H9 (cell line): Measurements from ENCODE around the gene MRPL53. TPM values are rescaled to one million over a fixed set of nuclear protein-coding genes. Genes with fewer than 3 reads are reported as not detected.

Experiments used
- DNase-seq: peaks from one replicate; pipeline ENCODE4 v3.0.0-alpha.2; 2017
- H2AFZ ChIP-seq: one replicate; pipeline ENCODE4 v1.6.1; 2013; ENCODE audit warnings: mild to moderate bottlenecking, low read length, control low read depth, moderate library complexity
- H2AK5ac ChIP-seq: 2 replicates; pipeline ENCODE4 v1.6.1; 2013; ENCODE audit warnings: low read length, control low read depth, mixed read lengths; ENCODE audit not compliant: insufficient read length
- H2BK120ac ChIP-seq: one replicate; pipeline ENCODE4 v1.6.1; 2013; ENCODE audit warnings: low read depth, mild to moderate bottlenecking, low read length, control low read depth, inconsistent platforms; ENCODE audit not compliant: poor library complexity, severe bottlenecking
- H2BK12ac ChIP-seq: 2 replicates; pipeline ENCODE4 v1.6.1; 2013; ENCODE audit warnings: low read length, control low read depth, mixed read lengths, low read depth; ENCODE audit not compliant: insufficient read length
- H2BK15ac ChIP-seq: 2 replicates; pipeline ENCODE4 v1.6.1; 2013; ENCODE audit warnings: low read depth, low read length, control low read depth
- H2BK20ac ChIP-seq: one replicate; pipeline ENCODE4 v1.6.1; 2013; ENCODE audit warnings: low read depth, mild to moderate bottlenecking, low read length, control low read depth, inconsistent platforms; ENCODE audit not compliant: poor library complexity, severe bottlenecking
- H2BK5ac ChIP-seq: 2 replicates; pipeline ENCODE4 v1.6.1; 2013; ENCODE audit warnings: low read length, control low read depth, mixed read lengths; ENCODE audit not compliant: insufficient read length
- H3K14ac ChIP-seq: 2 replicates; pipeline ENCODE4 v1.6.1; 2013; ENCODE audit warnings: low read length, control low read depth; ENCODE audit not compliant: insufficient read depth
- H3K18ac ChIP-seq: 2 replicates; pipeline ENCODE4 v1.6.1; 2013; ENCODE audit warnings: low read depth, mild to moderate bottlenecking, mixed read lengths, low read length, control low read depth; ENCODE audit not compliant: insufficient read length
- H3K23ac ChIP-seq: 2 replicates; pipeline ENCODE4 v1.6.1; 2013; ENCODE audit warnings: low read length, control low read depth, mixed read lengths, low read depth; ENCODE audit not compliant: insufficient read length
- H3K23me2 ChIP-seq: 2 replicates; pipeline ENCODE4 v1.6.1; 2013; ENCODE audit warnings: low read depth, mild to moderate bottlenecking, mixed read lengths, low read length, control low read depth; ENCODE audit not compliant: insufficient read length, poor library complexity, severe bottlenecking
- H3K27ac ChIP-seq: 2 replicates; pipeline ENCODE4 v1.5.1; 2013; ENCODE audit warnings: low read length, control low read depth, mixed read lengths, low read depth; ENCODE audit not compliant: insufficient read length
- H3K27me3 ChIP-seq: 2 replicates; pipeline ENCODE4 v1.6.1; 2013; ENCODE audit warnings: low read length, control low read depth, inconsistent platforms; ENCODE audit not compliant: insufficient read depth
- H3K4ac ChIP-seq: 2 replicates; pipeline ENCODE4 v1.6.1; 2013; ENCODE audit warnings: low read depth, mild to moderate bottlenecking, control low read depth, inconsistent platforms, low read length, moderate library complexity
- H3K4me1 ChIP-seq: 2 replicates; pipeline ENCODE4 v1.6.1; 2013; ENCODE audit warnings: low read length, control low read depth, inconsistent platforms; ENCODE audit not compliant: insufficient read depth
- H3K4me2 ChIP-seq: 2 replicates; pipeline ENCODE4 v1.6.1; 2013; ENCODE audit warnings: low read length, control low read depth, mixed read lengths; ENCODE audit not compliant: insufficient read length, insufficient read depth
- H3K56ac ChIP-seq: 2 replicates; pipeline ENCODE4 v1.6.1; 2013; ENCODE audit warnings: low read depth, mild to moderate bottlenecking, mixed read lengths, low read length, control low read depth; ENCODE audit not compliant: insufficient read length
- H3K79me1 ChIP-seq: 2 replicates; pipeline ENCODE4 v1.6.1; 2013; ENCODE audit warnings: low read depth, mild to moderate bottlenecking, moderate library complexity, low read length, control low read depth, inconsistent platforms; ENCODE audit not compliant: insufficient read depth, poor library complexity, severe bottlenecking
- H3K79me2 ChIP-seq: 2 replicates; pipeline ENCODE4 v1.6.1; 2013; ENCODE audit warnings: low read length, control low read depth, inconsistent platforms; ENCODE audit not compliant: insufficient read depth
- H3K9ac ChIP-seq: 2 replicates; pipeline ENCODE4 v1.6.1; 2013; ENCODE audit warnings: low read length, control low read depth, mixed read lengths; ENCODE audit not compliant: insufficient read length; ENCODE audit errors: extremely low read depth
- H3K9me3 ChIP-seq: one replicate; pipeline ENCODE4 v1.6.1; 2013; ENCODE audit warnings: low read depth, low read length, inconsistent platforms; ENCODE audit not compliant: control insufficient read depth
- H3T11ph ChIP-seq: one replicate; pipeline ENCODE4 v1.6.1; 2013; ENCODE audit warnings: mild to moderate bottlenecking, low read length, control low read depth, inconsistent platforms
- H4K20me1 ChIP-seq: one replicate; pipeline ENCODE4 v1.6.1; 2013; ENCODE audit not compliant: control insufficient read depth, insufficient read length, insufficient read depth
- H4K5ac ChIP-seq: 2 replicates; pipeline ENCODE4 v1.6.1; 2013; ENCODE audit warnings: low read depth, mild to moderate bottlenecking, mixed read lengths, low read length, control low read depth; ENCODE audit not compliant: insufficient read length
- H4K8ac ChIP-seq: replicated peaks from 2 replicates; pipeline ENCODE4 v1.6.1; 2013; ENCODE audit warnings: low read length, control low read depth, mixed read lengths, low read depth; ENCODE audit not compliant: insufficient read length
- H4K91ac ChIP-seq: 2 replicates; pipeline ENCODE4 v1.6.1; 2013; ENCODE audit warnings: low read depth, mild to moderate bottlenecking, moderate library complexity, mixed read lengths, low read length, control low read depth; ENCODE audit not compliant: insufficient read length
- H3K27ac Mint-ChIP-seq, 3 experiments: 2 replicates in 2 of 3; 3 replicates in 1 of 3; pipeline ENCODE4 v1.8.0; 2020 to 2021; ENCODE audit warnings: mixed read lengths in 3 of 3, mild to moderate bottlenecking in 1 of 3, moderate library complexity in 1 of 3
- H3K27me3 Mint-ChIP-seq: 2 replicates; pipeline ENCODE4 v1.8.0; 2021; ENCODE audit warnings: low read depth, mild to moderate bottlenecking, moderate library complexity, mixed read lengths
- H3K36me3 Mint-ChIP-seq, 3 experiments: 2 replicates in 2 of 3; 3 replicates in 1 of 3; pipeline ENCODE4 v1.8.0; 2020 to 2021; ENCODE audit warnings: low read depth in 3 of 3, mixed read lengths in 3 of 3; ENCODE audit not compliant: insufficient read depth in 1 of 3
- H3K4me1 Mint-ChIP-seq, 2 experiments: 2 replicates each; pipeline ENCODE4 v1.8.0; 2020; ENCODE audit warnings: mixed read lengths in 2 of 2
- H3K4me3 Mint-ChIP-seq, 2 experiments: 2 replicates in 1 of 2; 3 replicates in 1 of 2; pipeline ENCODE4 v1.8.0; 2020 to 2021; ENCODE audit warnings: mild to moderate bottlenecking in 2 of 2, mixed read lengths in 2 of 2, moderate library complexity in 1 of 2
- H3K9me3 Mint-ChIP-seq, 2 experiments: 2 replicates in 1 of 2; 3 replicates in 1 of 2; pipeline ENCODE4 v1.8.0; 2020; ENCODE audit warnings: mild to moderate bottlenecking in 2 of 2, mixed read lengths in 2 of 2, moderate library complexity in 1 of 2
- WGBS: extraction: QIAGEN DNeasy Blood & Tissue Kit; methylation state at CpG from one replicate; pipeline ENCODE4 v1.1.7; 2013; ENCODE audit warnings: missing lambda C conversion rate, low lambda C conversion rate, mixed read lengths; ENCODE audit not compliant: insufficient read length; ENCODE audit errors: extremely low coverage; 5-methylcytosine and 5-hydroxymethylcytosine counted together
- total RNA-seq: library from RNA; stranded (reverse); gene quantifications from 2 replicates; pipeline ENCODE4 v1.2.1, GENCODE V29; 2021
- TF ChIP-seq, protein P1 (sequence below): fragments of 200-600 bp; sonication (generic); conservative IDR thresholded peaks from 3 replicates; pipeline ENCODE4 v1.8.0; 2021; ENCODE audit warnings: antibody characterized with exemption, mild to moderate bottlenecking

MRPL53 gene
- total RNA-seq, 1 experiment from 2014 or later, result 59.5 TPM

- H3K27me3 Mint-ChIP-seq, result peaks cover 12% of the 10 kb centered on the region
- Histone ChIP-seq H3K4ac (no peak overlapping the region), H2AFZ (no peak overlapping the region), H3K56ac (no peak overlapping the region), H3K9me3 (no peaks in the 10 kb centered on the region), H3K27ac (no peak overlapping the region), H3K14ac (no peak overlapping the region), H4K5ac (no peak overlapping the region), H3K79me2 (no peaks in the 10 kb centered on the region), H3K79me1 (no peaks in the 10 kb centered on the region), H4K8ac (no peak overlapping the region), H2BK5ac (no peak overlapping the region), H4K91ac (no peak overlapping the region), H3T11ph (no peak overlapping the region), H3K4me2 (no peak overlapping the region), H3K18ac (no peak overlapping the region), H3K27me3 (no peaks in the 10 kb centered on the region), H3K9ac (no peak overlapping the region), H3K23ac (no peak overlapping the region), H3K4me1 (no peaks in the 10 kb centered on the region), H4K20me1 (no peaks in the 10 kb centered on the region), H2BK12ac (no peak overlapping the region), H2AK5ac (no peak overlapping the region), H2BK15ac (no peak overlapping the region), H2BK20ac (no peak overlapping the region), H3K23me2 (peaks cover 7% of the 10 kb centered on the region), H2BK120ac (no peak overlapping the region)
- TF ChIP-seq, protein P1, sequence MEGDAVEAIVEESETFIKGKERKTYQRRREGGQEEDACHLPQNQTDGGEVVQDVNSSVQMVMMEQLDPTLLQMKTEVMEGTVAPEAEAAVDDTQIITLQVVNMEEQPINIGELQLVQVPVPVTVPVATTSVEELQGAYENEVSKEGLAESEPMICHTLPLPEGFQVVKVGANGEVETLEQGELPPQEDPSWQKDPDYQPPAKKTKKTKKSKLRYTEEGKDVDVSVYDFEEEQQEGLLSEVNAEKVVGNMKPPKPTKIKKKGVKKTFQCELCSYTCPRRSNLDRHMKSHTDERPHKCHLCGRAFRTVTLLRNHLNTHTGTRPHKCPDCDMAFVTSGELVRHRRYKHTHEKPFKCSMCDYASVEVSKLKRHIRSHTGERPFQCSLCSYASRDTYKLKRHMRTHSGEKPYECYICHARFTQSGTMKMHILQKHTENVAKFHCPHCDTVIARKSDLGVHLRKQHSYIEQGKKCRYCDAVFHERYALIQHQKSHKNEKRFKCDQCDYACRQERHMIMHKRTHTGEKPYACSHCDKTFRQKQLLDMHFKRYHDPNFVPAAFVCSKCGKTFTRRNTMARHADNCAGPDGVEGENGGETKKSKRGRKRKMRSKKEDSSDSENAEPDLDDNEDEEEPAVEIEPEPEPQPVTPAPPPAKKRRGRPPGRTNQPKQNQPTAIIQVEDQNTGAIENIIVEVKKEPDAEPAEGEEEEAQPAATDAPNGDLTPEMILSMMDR, result no peak
- DNase-seq, result no peak
- WGBS, result no CpG with 5 or more reads among the region's 14 CpGs
- H3K36me3 Mint-ChIP-seq, result peaks cover 35 to 74% (median 70%) of the 10 kb centered on the region in 3 experiments
- H3K9me3 Mint-ChIP-seq, result no peaks in the 10 kb centered on the region; a peak in 2 of 5 replicates
- no peak overlapping the region for H3K4me3 Mint-ChIP-seq
- H3K27ac Mint-ChIP-seq, result peak overlapping the region in 2 of 3 experiments; percentile 29 to 65; a peak in 3 of 7 replicates
- peaks cover 8 to 14% of the 10 kb centered on the region in 2 experiments for H3K4me1 Mint-ChIP-seq
Observed at GRCh38 chr2:74426181-74426758, 46.2 kb downstream of the MRPL53 start.
